HTERT RPE-1 (cell line): ENCODE results near the gene MORN4.
"Not testable (repeated sequence)": the region's sequence is repeated elsewhere in the genome, so short reads cannot be mapped to it uniquely, and the experiment has no call there.

Experiments used
- in situ Hi-C: fragments of 300-500 bp; cut with MboI; formaldehyde crosslinking; loops from 4 replicates; pipeline ENCODE4 v1.14.3; 2020; ENCODE audit warnings: low sequenced_read_pairs

MORN4 gene

DNA sequence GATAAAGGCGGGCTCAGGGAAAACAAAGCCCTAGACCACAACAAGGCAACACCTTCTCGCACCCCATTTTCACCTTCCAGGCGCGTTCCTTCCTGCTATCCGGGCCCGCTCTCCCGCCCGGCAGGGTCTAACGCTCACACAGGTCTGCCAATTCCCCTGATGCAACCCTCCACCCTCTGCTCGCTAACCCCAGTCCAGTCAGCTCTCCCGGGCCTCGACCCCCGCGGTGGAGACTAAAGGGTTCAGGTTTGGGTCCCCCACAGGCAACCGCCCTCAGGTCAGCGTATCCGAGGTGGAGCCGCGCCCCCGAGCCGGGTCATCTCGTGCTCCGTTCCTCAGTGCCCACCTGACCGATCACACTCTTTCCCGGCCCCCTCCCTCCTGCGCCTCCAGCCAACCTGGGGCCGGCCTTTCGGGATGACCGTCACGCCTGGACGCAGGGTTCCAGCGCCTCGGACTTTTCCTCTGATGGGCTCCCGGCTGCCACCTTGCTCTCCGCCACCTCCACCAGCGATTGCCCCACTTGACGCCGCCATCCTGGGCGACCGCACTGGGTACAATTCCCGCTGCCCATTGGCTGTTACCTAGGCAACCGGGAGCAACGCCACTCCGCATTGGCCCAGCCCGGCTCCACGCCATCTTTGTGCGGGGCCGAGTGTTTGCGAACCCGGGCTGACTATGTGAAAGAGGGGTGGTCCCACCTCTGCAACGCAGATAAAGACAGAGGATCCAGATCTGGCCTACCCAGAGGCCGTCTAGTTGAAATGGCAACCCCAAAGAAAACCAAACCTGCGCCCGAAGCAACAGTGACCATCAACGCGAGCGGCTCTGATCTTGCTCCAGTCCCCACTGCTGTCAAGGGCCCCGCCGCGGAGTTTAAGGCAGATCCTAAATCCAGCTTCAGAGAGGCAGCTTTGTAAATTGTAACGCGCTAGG lies at the start of gene MORN4:
MORN4 (minus strand) TSS at position 552 of the 936 bp plus-strand sequence. CDS start 13,847 bp downstream, outside the sequence.
- in situ Hi-C loops: no loop called here

DNA sequence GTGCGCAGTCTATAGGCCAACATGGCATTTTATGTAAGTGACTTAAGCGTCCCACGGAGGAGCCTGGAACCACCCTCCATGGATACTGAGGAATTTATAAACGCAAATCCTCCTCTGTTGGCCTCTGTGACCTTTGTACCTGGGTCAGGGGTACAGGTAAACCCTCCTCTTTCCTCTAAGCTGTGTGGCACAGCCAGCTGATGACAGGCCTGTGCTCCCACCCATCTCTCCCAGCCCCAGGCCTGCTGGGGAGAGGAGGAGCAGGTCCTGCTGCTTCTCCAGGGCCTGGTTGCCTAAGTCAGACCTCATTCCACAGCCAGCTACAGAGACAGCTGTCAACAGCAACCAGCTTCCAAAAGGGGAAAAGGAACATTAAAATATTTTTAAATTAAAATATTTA lies 48.7 kb upstream of the MORN4 start:
- in situ Hi-C loops: no loop called here

DNA sequence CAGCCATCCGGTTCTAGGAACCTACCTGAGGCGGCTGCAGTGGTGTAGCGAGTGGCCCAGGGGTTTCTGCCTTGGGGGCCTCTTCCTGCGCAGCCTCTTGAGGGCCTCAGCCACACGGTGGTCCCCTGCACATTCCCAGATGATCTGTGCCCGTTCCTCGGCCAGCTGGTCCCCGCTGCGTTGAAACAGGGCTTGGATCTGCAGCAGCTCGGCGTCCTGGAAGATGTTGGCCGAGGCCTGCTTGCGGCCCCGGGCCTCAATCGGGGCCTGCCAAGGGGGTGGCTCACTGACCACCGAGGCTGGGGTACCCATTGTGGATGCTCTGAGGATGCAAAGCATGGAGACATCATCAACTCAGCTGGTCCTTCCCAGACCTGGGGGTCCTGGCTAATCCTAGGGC lies 46.3 kb upstream of the MORN4 start:
- in situ Hi-C loops: no loop called here

DNA sequence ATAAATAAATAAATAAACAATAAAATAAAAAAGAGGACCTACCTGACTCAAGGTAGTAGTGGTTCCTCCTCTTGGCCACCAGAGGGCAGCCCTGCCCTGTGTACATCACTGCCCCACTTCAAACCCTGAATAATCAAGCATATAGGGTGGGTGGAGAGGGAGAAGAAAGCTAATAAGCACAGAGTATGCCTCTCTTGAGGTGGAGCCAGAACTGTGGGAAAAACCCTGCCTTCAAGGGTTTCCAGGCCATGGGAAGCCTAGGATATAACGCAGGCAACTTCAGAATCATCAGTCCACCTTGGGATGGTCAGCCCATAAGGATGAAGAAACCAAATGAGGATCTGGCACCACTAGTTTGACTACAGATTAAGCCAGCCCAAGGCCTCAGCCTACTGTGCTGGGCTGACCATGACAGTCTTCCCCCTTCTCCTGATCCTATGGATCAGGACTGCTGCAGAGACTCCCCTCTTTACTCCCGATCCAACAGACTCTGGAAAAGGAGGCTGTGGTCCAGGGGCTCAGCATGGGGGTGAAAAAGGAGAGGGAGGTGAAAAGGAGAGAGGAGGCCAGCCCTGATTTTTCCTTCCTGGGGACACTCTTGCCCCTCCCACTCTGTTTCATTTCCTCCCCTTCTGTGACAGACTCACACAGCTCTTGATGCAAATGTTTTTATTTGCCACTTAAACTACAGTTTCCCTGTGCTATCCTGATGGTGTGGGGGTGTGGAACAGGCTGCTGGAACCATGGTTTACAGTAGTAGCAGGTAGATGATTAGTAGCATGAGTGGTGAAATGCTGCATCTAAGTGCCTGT lies 43.7 kb upstream of the MORN4 start:
- in situ Hi-C loops: no loop called here

DNA sequence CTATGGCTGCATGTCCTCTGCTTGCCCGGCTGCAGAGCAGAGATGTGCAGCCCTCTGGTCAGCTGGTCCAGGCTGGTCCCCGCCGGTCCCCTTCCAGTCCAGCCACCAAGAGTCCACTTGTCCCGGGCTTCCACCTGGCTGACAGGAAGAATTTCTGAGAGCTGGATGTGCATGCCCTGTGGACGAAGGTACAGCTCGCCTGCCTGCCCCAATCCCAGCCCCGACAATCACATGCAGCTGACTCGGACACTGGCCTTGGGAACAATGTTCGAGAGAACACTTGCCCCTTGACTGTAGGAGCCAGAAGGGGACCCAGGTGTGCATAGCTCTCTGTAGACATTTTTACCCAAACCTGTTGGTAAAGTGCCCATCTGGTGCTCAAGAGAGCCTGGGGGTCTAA lies 41.9 kb upstream of the MORN4 start:
- in situ Hi-C loops: no loop called here

DNA sequence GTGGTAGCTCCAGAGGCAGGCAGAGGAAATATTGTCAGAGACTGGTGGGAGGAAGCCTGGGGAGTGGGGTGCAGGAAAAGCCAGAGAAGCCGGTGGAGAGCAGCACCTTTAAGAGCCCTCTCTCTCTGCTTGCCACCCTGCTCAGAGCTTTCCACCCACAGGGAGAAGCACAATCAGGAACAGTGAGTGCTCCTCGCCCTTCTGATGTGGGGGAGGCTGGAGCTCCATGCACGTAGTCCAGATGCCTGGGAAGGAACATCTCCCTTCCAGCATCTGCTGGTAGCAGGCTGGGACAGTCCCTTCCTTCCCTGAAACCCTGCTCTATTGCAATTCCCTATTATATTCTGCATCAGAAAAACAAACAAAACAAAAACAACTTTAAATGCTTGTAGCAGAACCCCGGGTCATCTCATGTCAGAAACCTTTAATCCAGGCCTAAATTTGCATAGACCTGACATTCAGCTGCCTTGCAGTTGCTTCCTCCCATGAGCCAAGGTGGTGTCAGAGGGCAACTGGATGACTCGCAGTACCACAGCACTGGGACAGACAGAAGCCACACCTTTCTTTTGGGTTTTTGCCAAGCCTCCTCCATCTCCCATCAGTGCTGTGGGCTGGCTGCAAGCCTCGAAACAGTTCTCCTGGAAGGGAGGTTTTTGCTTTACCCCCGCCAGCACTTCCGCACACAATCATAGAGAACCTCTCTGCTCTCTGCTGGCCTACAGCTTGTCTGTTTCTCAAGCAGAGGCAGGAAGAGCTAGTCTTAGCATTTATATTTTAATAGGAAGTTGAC lies 40.6 kb upstream of the MORN4 start:
- in situ Hi-C loops: no loop called here

DNA sequence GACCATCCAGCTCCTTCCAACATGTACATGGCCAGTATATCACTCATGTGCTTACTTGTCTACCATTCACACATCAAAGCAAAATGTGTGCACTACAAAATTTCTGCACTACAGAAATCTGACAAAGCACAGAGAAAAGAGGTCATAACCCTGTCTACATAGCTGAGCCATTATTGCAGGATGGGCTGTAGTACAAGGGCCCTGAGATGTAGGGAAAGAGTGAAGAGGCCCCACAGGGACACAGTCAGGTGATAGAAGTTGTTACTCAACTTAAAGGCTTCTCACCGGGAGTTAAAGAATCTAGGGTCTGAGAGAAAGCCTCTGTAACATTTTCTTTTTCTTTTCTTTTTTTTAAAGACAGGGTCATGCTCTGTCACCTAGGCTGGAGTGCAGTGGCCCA lies 36.3 kb upstream of the MORN4 start:
- in situ Hi-C loops: no loop called here

DNA sequence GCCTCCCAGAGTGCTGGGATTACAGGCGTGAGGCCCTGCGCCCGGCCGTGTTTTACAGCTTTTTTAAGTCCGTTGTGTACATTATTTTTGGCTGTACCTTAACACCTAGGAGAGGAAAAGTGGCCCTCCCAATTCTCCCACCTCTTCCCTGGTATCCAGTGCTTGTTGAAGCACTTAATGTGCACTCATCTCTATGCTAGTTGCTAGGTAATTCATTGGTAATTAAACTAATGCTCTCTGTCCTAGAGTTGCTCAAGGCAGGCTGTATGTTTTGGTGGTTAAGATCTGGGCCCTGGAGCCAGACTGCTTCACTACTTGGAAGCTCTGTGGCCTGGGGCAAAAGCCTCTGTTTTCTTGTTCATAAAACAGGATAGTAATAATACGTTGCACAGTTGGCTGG lies 34.2 kb upstream of the MORN4 start:
- in situ Hi-C loops: no loop called here

DNA sequence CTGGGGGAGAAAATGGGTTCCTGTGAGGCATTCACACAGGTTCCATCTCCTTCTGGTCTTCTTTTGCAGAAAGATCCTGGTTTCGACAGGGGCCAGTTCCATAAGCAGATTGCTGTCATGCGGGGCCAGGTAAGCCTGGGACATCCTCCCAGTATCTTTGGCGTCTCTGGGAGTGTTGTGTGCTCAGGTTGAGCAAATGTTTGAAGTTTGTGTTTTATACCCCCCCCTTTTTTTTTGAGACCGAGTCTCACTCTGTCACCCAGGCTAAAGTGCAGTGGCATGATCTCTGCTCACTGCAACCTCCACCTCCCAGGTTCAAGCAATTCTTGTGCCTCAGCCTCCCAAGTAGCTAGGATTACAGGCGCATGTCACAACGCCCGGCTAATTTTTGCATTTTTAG lies 33.7 kb upstream of the MORN4 start:
- in situ Hi-C loops: no loop called here

DNA sequence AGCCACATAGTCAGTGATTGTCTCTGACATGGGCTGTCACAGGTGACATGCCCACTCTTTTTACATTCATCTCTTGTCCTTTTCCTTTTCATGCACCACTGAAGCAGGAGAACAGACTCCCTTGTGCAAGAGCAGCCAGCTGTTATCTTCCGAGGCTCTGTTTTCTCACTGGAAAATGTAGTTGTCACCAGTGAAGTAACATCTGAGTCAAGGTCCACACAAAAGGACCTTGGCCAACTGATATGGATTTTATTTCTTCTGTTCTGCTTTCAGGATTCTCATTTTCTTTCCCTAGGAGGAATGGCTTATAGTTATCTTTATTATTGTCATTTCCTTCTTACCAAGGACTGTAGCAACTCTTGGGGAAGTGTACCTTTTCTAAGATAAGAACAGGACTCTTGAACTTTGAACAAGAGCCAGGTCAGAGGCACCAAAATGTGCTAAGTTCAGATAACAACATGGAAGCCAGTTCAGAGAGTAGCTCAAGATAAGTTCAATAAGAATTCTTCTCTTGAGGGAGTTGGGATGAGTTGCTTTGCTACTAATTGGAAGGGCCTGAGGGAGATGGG lies 31.1 kb upstream of the MORN4 start:
- in situ Hi-C loops: no loop called here

DNA sequence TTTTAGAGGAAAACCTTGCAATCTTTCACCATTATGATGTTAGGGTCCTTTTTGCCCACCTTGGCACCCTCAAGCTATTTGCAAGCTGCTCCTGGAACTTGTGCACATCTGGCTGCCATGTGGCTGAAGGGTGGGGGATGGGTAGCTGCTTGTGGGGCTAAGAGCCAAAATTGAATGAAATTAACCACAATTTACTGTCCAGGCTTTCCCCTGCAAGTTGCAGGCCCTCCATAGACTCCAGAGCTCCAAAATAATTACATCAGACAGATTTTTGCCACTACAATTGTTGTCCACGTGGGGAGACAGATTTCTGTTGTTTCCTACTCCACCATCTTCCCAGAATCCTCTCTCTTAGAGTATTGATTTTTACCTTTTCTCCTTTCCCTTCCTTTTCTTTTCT lies 26.3 kb upstream of the MORN4 start:
- in situ Hi-C loops: no loop called here

DNA sequence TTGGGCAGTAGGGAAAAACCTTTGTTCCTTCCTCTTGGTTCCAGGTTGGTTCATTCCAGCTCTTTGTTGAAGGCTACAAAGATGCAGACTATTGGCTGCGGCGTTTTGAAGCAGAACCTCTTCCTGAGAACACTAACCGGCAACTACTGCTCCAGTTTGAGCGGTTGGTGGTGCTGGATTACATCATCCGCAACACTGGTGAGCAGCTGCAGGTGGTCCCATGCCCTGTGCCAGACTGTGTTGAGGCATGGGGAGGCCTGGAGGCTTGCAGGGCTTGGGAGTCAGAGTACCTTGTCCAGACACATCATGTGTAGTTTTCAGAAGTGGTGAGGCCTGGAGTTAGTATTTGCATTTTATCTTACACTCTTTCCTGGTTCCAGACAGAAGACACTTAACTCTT lies 23.5 kb upstream of the MORN4 start:
- in situ Hi-C loops: no loop called here

DNA sequence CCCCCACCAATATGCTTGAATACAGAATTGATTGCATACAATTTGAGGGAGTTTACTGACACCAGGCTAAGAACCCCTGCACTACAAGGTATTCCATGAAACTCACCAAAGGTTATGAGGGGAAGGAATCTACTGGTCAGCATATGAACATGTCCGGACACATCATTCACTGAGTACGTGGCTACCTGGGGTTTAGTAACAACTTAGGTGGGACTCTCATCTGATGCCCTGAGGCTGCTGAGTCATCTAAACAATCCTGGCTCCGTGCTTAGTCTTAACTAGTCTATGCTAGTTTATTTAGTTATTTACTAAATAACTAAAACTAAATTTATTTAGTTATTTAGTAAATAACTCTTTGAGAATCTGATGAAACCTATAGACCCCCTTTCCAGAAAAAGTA lies 18.5 kb upstream of the MORN4 start:
- in situ Hi-C loops: no loop called here

DNA sequence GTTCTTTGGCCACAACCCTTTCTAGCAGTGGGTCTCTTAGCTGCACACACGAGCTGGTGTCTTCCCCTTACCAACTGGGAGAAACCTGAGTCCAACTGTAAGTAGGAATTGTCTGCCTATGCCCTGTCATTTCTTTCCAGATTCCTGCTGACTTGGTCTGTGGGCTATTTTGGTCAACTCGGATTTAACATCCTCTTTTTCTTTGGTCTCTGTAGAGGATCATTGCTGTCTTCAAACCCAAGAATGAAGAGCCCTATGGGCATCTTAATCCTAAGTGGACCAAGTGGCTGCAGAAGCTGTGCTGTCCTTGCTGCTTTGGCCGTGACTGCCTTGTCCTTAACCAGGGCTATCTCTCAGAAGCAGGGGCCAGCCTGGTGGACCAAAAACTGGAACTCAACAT lies 17.4 kb upstream of the MORN4 start:
- in situ Hi-C loops: no loop called here

DNA sequence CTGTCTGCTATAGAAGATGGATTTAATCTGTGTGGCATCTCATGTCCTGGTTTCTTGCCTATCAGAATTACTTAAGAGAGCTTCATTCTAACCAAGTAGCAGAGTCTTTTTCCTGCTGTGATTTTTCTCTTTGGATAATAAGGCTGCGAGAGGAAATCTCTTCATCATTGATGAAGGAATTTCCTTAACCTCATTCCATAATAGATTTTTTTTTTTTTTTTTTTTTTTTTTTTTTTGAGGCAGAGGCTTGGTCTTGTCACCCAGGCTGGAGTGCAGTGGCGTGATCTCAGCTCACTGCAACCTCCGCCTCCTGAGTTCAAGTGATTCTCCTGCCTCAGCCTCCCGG lies 16.1 kb upstream of the MORN4 start:
- in situ Hi-C loops: not testable (repeated sequence)

DNA sequence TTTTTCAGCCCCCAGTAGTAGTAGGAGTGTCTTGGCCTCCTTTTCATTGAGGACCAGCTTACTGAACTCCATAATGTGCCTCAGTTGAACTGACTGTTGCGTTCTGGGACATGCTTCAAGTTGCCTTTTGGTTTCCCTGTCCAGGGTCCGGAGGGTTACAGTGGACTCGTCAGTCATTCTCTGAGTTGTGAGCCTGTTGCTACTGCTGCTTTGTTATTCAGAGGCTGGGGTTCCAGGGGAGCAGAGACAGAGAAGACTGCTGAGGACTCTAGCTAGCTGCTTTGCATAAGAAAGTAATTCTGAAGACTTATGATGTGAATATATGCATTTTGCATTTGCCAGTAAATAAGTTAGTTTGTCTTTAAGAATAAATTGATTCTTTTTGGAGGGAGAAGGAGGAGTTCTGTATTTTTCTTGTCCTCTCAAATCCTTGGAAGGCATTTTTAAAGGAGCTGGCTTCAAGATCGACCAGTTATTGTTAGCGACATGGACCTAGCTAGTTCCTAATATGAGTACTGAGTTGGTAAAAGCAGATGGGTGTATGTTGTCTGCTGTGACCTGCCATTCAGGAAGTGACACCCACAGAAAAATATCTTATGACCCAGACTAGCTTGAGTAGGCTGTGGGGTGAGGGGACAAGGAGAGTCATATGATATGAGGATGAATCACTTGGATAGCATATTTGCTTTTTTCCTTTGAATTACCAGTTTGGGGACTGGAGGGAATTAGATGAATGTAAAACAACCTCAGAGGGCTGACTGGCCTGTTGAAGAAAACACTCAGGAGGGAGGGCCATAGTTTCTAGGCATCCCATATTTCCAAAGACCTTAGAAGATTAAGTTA lies 15.5 kb upstream of the MORN4 start:
- in situ Hi-C loops: no loop called here

DNA sequence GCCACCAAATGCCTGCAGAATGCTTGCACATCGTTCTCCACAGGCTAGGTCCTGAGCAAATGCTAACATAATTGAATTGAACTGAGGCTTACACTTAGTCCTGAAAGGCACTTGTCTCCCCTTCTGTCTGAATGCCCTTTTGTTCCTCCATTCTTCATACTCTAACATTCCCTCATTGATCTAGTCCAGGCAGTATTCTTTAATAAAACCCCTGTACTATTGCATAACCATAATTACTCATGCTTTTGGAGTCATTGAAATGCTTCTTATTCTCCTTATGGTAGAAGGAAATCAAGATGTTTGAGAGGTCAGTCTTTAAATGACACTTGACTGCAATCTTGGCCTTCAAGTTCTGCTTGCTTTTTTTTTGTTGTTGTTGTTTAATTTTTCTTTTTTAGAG lies 14.3 kb upstream of the MORN4 start:
- in situ Hi-C loops: no loop called here

DNA sequence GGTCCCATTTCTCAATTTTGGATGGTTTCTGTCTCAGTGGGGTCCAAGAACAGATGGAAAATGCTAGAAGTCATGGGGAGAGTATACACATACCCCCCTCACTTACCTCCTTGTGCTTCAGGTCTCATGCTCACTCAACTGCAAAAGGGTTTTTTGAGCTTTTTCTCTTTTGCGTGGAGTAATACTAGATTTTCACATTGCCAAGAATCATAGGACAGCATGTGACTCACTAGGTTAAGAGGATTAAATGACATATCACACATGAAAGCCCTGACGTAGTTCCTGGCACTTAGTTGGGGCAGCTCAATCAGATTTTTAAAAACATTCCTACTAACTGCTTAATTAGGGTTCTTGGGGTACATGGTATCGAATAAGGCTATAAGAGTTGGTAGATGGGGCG lies 11.6 kb upstream of the MORN4 start:
- in situ Hi-C loops: no loop called here

DNA sequence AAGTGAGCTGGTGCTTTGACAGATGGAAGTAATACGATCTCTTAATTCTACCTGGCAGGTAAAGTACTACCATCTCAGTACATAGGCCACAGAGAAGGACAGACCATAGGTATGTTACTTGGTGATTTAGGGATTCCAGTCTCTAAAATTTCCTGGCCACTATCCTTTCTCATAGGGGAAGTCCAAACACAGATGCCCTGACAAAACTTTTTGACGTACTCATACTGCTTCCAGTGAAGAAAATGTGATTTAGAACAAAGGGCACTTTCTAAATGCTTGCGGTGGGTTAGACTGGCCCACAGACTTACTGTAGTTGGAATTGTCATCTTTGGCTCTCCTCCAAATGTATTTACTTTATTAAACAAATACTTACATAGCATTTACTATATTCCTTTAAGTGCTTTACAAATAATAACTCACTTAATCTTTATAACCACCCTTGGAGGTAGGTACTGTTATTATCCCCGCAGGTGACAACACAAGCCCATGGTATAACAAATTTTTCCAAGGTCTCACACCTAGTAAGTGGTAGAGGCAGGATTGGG lies 10.2 kb upstream of the MORN4 start:
- in situ Hi-C loops: no loop called here
